Measurements from ENCODE around the gene EYS.
"Not testable (repeated sequence)": the region's sequence is repeated elsewhere in the genome, so short reads cannot be mapped to it uniquely, and the experiment has no call there.

The EYS gene

GRCh38 chr6:64266351-64266821, 1440.6 kb downstream of the EYS start:
- DNase-seq, result no peak

- no peak for DNase-seq
Observed at GRCh38 chr6:64263778-64264177, 1443.2 kb downstream of the EYS start.

- DNase-seq, result no peak
Observed at GRCh38 chr6:64259372-64259771, 1447.7 kb downstream of the EYS start.

- DNase-seq, result no peak
Observed at GRCh38 chr6:64258752-64259151, 1448.3 kb downstream of the EYS start.

GRCh38 chr6:64258302-64258701, 1448.7 kb downstream of the EYS start:
- DNase-seq, result no peak

GRCh38 chr6:64257586-64257985, 1449.4 kb downstream of the EYS start:
- no peak for DNase-seq

- DNase-seq, result no peak
Observed at GRCh38 chr6:64256483-64256882, 1450.5 kb downstream of the EYS start.

GRCh38 chr6:64255000-64255399, 1452.0 kb downstream of the EYS start:
- DNase-seq, result no peak

GRCh38 chr6:64254558-64254957, 1452.5 kb downstream of the EYS start:
- no peak for DNase-seq

- no peak for DNase-seq
Observed at GRCh38 chr6:64252256-64252655, 1454.8 kb downstream of the EYS start.

- DNase-seq, result no peak
Observed at GRCh38 chr6:64250126-64250525, 1456.9 kb downstream of the EYS start.

- DNase-seq, result no peak
Observed at GRCh38 chr6:64249115-64249514, 1457.9 kb downstream of the EYS start.

GRCh38 chr6:64243618-64244017, 1463.4 kb downstream of the EYS start:
- DNase-seq, result no peak

- not testable (repeated sequence) for DNase-seq
Observed at GRCh38 chr6:64238908-64239307, 1468.1 kb downstream of the EYS start.

- no peak for DNase-seq
Observed at GRCh38 chr6:64238071-64238470, 1469.0 kb downstream of the EYS start.

GRCh38 chr6:64233746-64234145, 1473.3 kb downstream of the EYS start:
- DNase-seq, result no peak

- DNase-seq, result no peak
Observed at GRCh38 chr6:64231928-64232327, 1475.1 kb downstream of the EYS start.

- no peak for DNase-seq
Observed at GRCh38 chr6:64230530-64230929, 1476.5 kb downstream of the EYS start.

GRCh38 chr6:64227863-64228262, 1479.2 kb downstream of the EYS start:
- no peak for DNase-seq

- DNase-seq, result no peak
Observed at GRCh38 chr6:64225503-64225902, 1481.5 kb downstream of the EYS start.

- DNase-seq, result no peak
Observed at GRCh38 chr6:64224819-64225218, 1482.2 kb downstream of the EYS start.

- DNase-seq, result no peak
Observed at GRCh38 chr6:64221776-64222175, 1485.2 kb downstream of the EYS start.

GRCh38 chr6:64220801-64221200, 1486.2 kb downstream of the EYS start:
- DNase-seq, result no peak

- no peak for DNase-seq
Observed at GRCh38 chr6:64217721-64218620, 1489.1 kb downstream of the EYS start.

GRCh38 chr6:64214373-64214772, 1492.7 kb downstream of the EYS start:
- no peak for DNase-seq

Data from activated naive CD4-positive, alpha-beta T cell treated with anti-CD3 and anti-CD28 coated beads, Interleukin-2, amount 50 U/mL, for 16 hours (primary cell).